Colonic mucosa (tissue), 4 donors: ENCODE results near the gene LENG8. TPM values are rescaled to one million over a fixed set of nuclear protein-coding genes. Genes with fewer than 3 reads are reported as not detected.

Experiments used
- DNase-seq: peaks from one replicate; pipeline ENCODE4 v3.0.0-alpha.2; 2020
- H3K27ac ChIP-seq: fragments of 200-600 bp; one replicate; pipeline ENCODE4 v1.8.0; 2021
- H3K27me3 ChIP-seq: fragments of 200-600 bp; one replicate; pipeline ENCODE4 v1.8.0; 2021
- H3K36me3 ChIP-seq: fragments of 200-600 bp; one replicate; pipeline ENCODE4 v1.8.0; 2021
- H3K4me1 ChIP-seq: fragments of 200-600 bp; one replicate; pipeline ENCODE4 v1.8.0; 2021; ENCODE audit warnings: mild to moderate bottlenecking
- H3K4me3 ChIP-seq: fragments of 200-600 bp; one replicate; pipeline ENCODE4 v1.8.0; 2021
- H3K9ac ChIP-seq, 2 donors: one replicate each; pipeline ENCODE4 v1.7.0; 2013; ENCODE audit warnings: control low read depth in 2 of 2, low read depth in 2 of 2, low read length in 2 of 2
- H3K9me3 ChIP-seq: fragments of 200-600 bp; one replicate; pipeline ENCODE4 v1.8.0; 2021
- intact Hi-C: fragments of 100-400 bp; cut with DNase I; formaldehyde crosslinking; loops from one replicate; pipeline ENCODE4 v1.14.1; 2022
- total RNA-seq, 2 donors: library from RNA; stranded (reverse); fragmentation: NEBNext Ultra II Directional in 1 of 2; extraction: Animal tissue kit (Norgen Biotek cat#: 25700) in 1 of 2; gene quantifications; one replicate each; pipeline ENCODE4 v1.2.1, GENCODE V29; 2021
- TF ChIP-seq, protein P1 (sequence below): fragments of 200-600 bp; IDR thresholded peaks from one replicate; pipeline ENCODE4 v1.8.0; 2022; ENCODE audit warnings: antibody characterized with exemption, mild to moderate bottlenecking
- donor health status: healthy.
- donor health status: DM: no; HTN: no; CAD: no.
- donor health status: DM: no; HTN: no; CAD: no.

Gene LENG8
- total RNA-seq, 2 donors from 2014 or later, result 80.2 to 154 TPM

DNA sequence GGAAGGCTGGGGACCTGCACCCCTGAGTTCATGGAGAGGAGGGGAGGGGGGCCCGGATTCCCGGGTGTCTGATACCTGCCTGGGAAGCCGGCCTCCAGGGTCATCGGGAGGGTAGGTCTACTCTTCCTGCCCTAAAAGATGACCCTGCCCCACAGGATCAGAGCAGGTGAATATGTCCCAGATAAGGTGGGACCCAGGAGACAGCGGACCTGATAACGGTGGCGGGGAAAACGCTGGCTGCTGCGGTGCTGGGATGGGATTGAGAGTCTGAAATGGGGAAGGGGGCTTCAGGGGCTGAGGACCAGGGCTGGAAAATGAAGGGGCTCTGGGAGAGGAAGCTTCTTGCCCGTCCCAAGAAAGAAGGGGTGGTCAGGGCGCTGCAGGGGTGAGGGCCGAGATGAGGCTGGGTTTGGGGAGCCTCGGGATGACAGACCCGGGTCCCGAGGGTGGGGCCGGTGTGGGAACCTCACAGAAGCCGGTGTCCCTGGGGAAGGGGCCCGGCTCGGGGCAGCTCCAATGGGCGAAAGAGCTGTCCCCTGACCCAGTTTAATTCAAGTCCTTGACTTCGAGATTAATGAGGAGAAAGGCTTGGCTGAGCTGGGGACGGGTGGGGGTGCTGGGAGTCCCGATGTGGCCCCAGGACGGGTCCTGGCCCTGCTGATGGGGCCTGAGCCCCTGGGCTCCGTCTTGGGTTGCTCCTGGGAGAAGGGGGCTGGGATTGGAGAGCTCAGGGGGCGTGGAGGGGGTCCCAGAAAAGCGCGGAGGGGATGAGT is 32.9 kb upstream of the LENG8 start:
- Histone ChIP-seq H3K27me3 (peaks cover 29% of the 10 kb centered on the region), H3K27ac (no peak overlapping the region), H3K4me3 (no peak overlapping the region), H3K4me1 (no peaks in the 10 kb centered on the region), H3K9me3 (no peaks in the 10 kb centered on the region), H3K36me3 (no peaks in the 10 kb centered on the region), H3K9ac (no peak overlapping the region)
- DNase-seq, result no peak
- TF ChIP-seq, protein P1, sequence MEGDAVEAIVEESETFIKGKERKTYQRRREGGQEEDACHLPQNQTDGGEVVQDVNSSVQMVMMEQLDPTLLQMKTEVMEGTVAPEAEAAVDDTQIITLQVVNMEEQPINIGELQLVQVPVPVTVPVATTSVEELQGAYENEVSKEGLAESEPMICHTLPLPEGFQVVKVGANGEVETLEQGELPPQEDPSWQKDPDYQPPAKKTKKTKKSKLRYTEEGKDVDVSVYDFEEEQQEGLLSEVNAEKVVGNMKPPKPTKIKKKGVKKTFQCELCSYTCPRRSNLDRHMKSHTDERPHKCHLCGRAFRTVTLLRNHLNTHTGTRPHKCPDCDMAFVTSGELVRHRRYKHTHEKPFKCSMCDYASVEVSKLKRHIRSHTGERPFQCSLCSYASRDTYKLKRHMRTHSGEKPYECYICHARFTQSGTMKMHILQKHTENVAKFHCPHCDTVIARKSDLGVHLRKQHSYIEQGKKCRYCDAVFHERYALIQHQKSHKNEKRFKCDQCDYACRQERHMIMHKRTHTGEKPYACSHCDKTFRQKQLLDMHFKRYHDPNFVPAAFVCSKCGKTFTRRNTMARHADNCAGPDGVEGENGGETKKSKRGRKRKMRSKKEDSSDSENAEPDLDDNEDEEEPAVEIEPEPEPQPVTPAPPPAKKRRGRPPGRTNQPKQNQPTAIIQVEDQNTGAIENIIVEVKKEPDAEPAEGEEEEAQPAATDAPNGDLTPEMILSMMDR, result no peak
- intact Hi-C loops, result no loop called here

DNA sequence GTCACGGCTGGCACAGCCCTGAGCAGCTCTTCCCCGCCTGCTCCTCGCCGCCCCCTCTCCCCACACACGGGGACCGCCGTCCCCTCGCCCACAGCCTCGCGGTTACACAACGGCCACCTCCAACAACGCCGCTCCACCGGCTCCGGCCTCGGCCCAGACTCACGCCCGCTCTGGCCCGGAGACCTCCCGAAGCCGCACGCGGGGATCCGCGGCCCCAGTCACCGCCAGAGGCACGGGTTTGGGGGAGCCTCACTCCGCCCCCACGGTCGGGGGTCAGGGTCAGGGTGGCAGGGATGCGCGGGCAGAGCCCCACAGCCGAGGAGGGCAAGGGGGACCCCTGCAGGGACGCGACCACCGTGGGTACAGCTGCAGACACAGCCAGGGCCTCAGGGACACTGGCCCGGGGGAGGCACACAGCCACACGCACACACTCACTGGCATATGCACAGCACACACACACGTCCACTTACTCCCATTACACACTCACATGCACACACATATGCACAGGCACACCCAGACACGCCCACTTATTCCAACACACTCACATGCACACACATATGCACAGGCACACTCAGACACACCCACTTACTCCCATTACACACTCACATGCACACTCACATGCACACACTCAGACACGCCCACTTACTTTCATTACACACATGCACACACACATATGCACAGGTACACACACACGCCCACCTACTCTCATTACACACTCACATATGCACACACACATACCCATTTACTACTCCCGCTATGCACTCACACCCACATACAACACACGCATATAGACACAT is 32.1 kb upstream of the LENG8 start:
- no peak for DNase-seq
- intact Hi-C loops, result no loop called here
- H3K9me3 ChIP-seq, result no peaks in the 10 kb centered on the region
- H3K36me3 ChIP-seq, result no peaks in the 10 kb centered on the region
- H3K27ac ChIP-seq, result no peak overlapping the region
- H3K4me1 ChIP-seq, result no peaks in the 10 kb centered on the region
- TF ChIP-seq, protein P1, result no peak
- H3K27me3 ChIP-seq, result peaks cover 29% of the 10 kb centered on the region
- H3K9ac ChIP-seq, result no peak overlapping the region
- no peak overlapping the region for H3K4me3 ChIP-seq

DNA sequence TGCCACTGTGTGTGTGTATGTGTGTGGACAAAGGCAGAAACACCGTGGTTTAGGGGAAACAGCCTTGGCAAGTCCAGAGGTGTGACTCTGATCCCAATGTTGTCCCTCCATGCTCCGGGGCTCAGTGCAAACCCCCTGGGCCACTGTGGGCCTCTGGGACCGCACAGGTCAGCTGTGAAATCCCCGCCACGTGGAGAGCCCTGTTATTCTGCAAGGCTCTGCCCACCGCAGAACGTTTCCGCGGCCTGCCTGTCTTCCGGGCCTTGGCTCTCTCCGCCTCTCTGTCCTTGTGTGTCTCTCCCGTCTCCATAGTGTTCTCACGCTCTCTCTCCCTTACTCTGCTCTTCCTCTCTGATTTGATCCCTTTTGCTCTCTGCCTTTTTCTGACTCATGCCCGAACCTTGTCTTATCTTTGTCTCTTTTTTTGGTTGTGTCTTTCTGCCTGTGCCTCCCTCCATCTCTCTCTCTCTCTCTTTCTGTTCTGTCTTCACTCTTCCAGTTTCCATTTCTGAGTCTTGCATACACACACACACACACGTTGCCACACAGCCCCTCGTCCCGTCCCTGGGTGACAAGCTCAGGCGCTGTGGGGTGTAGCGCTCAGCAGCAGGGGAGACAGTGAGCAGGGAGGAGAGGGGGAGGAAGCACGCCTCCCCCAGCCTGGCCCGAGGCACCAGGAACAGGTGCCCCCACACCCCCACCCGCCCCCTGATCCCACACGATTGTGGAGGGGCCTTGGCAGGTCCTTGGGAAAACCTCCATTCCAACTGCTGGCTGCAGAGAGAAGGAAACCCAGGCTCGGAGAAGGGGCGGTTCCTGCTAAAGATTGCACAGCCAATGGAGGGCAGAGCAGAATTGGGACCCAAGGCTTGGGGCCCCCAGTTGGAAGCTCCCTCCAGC is 30.7 kb upstream of the LENG8 start:
- TF ChIP-seq, protein P1, result no peak
- no peaks in the 10 kb centered on the region for H3K9me3 ChIP-seq
- no peak overlapping the region for H3K27ac ChIP-seq
- intact Hi-C loops, result no loop called here
- DNase-seq, result no peak
- H3K9ac ChIP-seq, result no peak overlapping the region
- no peaks in the 10 kb centered on the region for H3K36me3 ChIP-seq
- peaks cover 29% of the 10 kb centered on the region for H3K27me3 ChIP-seq
- H3K4me1 ChIP-seq, result no peaks in the 10 kb centered on the region
- no peak overlapping the region for H3K4me3 ChIP-seq

DNA sequence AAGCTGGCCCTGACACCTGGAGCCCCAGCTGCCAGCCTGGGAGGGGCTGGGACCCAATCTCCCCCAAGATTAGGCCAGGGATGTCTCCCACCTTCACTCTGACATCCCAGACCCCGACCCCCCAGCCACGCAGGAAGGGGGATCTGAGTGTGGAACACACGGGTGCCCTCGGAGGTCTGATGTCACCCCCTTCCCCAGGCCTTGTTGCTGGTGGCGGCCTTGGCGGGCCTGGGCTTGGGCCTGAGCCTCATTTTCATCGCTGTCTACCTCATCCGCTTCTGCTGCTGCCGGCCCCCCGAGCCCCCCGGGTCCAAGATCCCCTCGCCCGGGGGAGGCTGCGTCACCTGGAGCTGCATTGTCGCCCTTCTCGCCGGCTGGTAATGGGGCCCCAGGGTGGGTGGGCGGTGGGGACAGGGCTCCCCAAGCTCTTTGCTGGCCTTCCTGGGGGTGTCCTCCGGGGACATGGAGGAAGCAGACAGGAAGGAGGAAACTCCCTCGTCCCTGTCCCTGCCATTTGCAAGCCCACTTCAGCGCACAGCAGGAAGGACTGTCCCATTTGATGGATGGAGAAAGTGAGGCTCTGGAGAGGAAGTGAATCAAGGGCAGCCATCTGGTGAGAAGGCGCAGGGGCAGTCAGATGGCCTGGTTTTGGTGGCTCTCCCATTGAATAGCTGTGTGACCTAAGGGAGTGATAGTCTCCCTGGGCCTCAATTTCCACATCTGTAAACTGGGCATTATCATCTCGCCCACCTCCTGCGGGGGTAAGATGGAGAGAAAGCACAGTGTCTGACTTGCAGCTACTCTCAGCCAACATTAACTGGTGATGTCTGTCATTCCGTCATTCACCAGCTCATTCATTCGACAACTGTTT is 29.8 kb upstream of the LENG8 start:
- Histone ChIP-seq H3K27me3 (peaks cover 29% of the 10 kb centered on the region), H3K36me3 (no peaks in the 10 kb centered on the region), H3K27ac (no peak overlapping the region)

More for the DNA sequence above, 29.8 kb upstream of the LENG8 start:
- Histone ChIP-seq H3K9me3 (no peaks in the 10 kb centered on the region), H3K4me1 (no peaks in the 10 kb centered on the region), H3K9ac (no peak overlapping the region), H3K4me3 (no peak overlapping the region)
- DNase-seq, result no peak
- intact Hi-C loops, result no loop called here
- TF ChIP-seq, protein P1, result no peak
